CD4-positive, alpha-beta T cell (primary cell): ENCODE measurements around the gene CCDC74A. TPM values are rescaled to one million over a fixed set of nuclear protein-coding genes. Genes with fewer than 3 reads are reported as not detected.

Source experiments
- ATAC-seq: fragments of 200-7000 bp; cut with Tn5 transposase; one replicate; pipeline ENCODE4 v1.10.0; 2022; ENCODE audit warnings: mild to moderate bottlenecking; ENCODE audit not compliant: poor library complexity
- CTCF ChIA-PET: fragments of 350-600 bp; sonication (Branson Sonifier 250); formaldehyde crosslinking; loops from one replicate; lab custom pipeline; 2021; ENCODE audit warnings: antibody characterized with exemption, inconsistent platforms; lab: Charles Lee
- POLR2A ChIA-PET: fragments of 350-600 bp; sonication (Branson Sonifier 250); formaldehyde crosslinking; loops from one replicate; lab custom pipeline; 2021; ENCODE audit warnings: antibody characterized with exemption, inconsistent platforms; lab: Charles Lee
- DNase-seq, 14 experiments: peaks; one replicate each; pipeline ENCODE4 v3.0.0-alpha.2; 2013 to 2020; ENCODE audit warnings: mixed read lengths in 2 of 14
- H3K27ac ChIP-seq, 2 donors: one replicate each; pipeline versions ENCODE4 v1.5.1 to v1.7.0; 2013; ENCODE audit warnings: low read length in 2 of 2, low read depth in 1 of 2, mild to moderate bottlenecking in 1 of 2
- H3K27me3 ChIP-seq, 2 experiments: 1 replicate in 1 of 2; 2 replicates in 1 of 2; pipeline versions ENCODE4 v1.6.1 to v1.7.0; 2013; ENCODE audit warnings: low read length in 2 of 2, control low read depth in 1 of 2, mild to moderate bottlenecking in 1 of 2, moderate library complexity in 1 of 2; ENCODE audit not compliant: insufficient read depth in 2 of 2, control insufficient read depth in 1 of 2
- H3K36me3 ChIP-seq: one replicate; pipeline ENCODE4 v1.6.1; 2013; ENCODE audit warnings: low read length, control low read depth; ENCODE audit not compliant: insufficient read depth
- H3K4me1 ChIP-seq: one replicate; pipeline ENCODE4 v1.6.1; 2013; ENCODE audit warnings: low read length, control low read depth; ENCODE audit not compliant: insufficient read depth
- H3K4me3 ChIP-seq: one replicate; pipeline ENCODE4 v1.5.1; 2013; ENCODE audit warnings: mild to moderate bottlenecking, low read length, moderate library complexity
- H3K9me3 ChIP-seq, 2 experiments: 1 replicate in 1 of 2; 2 replicates in 1 of 2; pipeline versions ENCODE4 v1.6.1 to v1.7.0; 2013; ENCODE audit warnings: low read length in 2 of 2, mild to moderate bottlenecking in 2 of 2, control low read depth in 1 of 2, moderate library complexity in 1 of 2; ENCODE audit not compliant: control insufficient read depth in 1 of 2, insufficient read depth in 1 of 2
- H3K27ac Mint-ChIP-seq: one replicate; pipeline ENCODE4 v1.8.0; 2020; ENCODE audit warnings: mixed read lengths
- H3K27me3 Mint-ChIP-seq: one replicate; pipeline ENCODE4 v1.8.0; 2021; ENCODE audit warnings: mixed read lengths
- H3K36me3 Mint-ChIP-seq: one replicate; pipeline ENCODE4 v1.8.0; 2021; ENCODE audit warnings: low read depth, mixed read lengths
- H3K4me1 Mint-ChIP-seq: one replicate; pipeline ENCODE4 v1.8.0; 2021; ENCODE audit warnings: low read depth, mixed read lengths
- H3K4me3 Mint-ChIP-seq: one replicate; pipeline ENCODE4 v1.8.0; 2020; ENCODE audit warnings: mild to moderate bottlenecking, mixed read lengths
- H3K9me3 Mint-ChIP-seq: one replicate; pipeline ENCODE4 v1.8.0; 2020; ENCODE audit warnings: mixed read lengths
- intact Hi-C, 2 experiments: fragments of 100-400 bp; cut with DNase I in 1 of 2; cut with micrococcal nuclease in 1 of 2; formaldehyde crosslinking; loops; one replicate each; pipeline versions ENCODE4 v1.15.1 to v1.9.0; 2023 to 2025; cut with DNase I, micrococcal nuclease
- total RNA-seq, 174 experiments: library from RNA in 2 of 174; stranded (reverse) in 2 of 174; gene quantifications; one replicate each; pipeline ENCODE4 v1.2.3 and lab custom pipeline; 2021 to 2026
- TF ChIP-seq, protein P1 (sequence below): fragments of 200-600 bp; IDR thresholded peaks from one replicate; pipeline ENCODE4 v1.8.0; 2022; ENCODE audit warnings: antibody characterized with exemption, mild to moderate bottlenecking

The CCDC74A gene
- total RNA-seq, 2 experiments from 2014 or later: 0.50 to 0.60 TPM

DNA sequence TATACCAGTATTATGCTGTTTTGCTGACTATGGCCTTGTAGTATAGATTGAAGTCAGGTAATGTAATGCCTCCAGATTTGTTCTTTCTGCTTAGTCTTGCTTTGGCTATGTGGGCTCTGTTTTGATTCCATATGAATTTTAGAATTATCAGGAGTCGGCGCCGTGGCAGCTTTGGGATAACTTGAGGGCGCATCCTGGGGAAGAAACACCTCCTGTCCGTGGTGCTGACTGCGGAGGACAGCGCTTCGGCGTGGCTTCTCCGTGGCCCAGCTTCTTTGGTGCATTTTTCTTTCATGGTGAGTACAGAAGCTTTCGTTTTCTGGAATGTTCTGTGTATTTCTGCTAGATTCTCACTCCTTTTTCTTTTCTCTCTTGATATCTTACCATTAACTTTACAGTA, 25.2 kb downstream of the CCDC74A start:
- no peak for ATAC-seq

DNA sequence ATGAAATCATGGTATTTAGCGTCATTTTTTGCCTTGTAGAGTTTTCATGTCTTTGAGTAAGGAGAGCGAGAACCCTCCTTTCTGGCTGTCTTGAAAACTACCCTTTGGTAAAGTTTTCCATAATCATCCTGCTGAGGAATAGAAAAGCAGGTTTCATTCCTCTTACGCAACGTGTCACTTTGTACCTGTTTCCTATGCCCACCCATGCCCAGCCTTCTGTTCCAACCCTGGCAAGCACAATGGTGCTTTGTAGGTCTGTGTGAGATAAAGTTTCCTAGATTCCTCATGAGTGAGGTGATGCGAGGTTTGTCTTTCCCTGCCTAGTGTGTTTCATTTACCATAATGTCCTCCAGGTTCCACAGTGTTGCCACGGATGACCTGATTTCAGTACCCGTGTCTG, 29.3 kb downstream of the CCDC74A start:
- TF ChIP-seq, protein P1, sequence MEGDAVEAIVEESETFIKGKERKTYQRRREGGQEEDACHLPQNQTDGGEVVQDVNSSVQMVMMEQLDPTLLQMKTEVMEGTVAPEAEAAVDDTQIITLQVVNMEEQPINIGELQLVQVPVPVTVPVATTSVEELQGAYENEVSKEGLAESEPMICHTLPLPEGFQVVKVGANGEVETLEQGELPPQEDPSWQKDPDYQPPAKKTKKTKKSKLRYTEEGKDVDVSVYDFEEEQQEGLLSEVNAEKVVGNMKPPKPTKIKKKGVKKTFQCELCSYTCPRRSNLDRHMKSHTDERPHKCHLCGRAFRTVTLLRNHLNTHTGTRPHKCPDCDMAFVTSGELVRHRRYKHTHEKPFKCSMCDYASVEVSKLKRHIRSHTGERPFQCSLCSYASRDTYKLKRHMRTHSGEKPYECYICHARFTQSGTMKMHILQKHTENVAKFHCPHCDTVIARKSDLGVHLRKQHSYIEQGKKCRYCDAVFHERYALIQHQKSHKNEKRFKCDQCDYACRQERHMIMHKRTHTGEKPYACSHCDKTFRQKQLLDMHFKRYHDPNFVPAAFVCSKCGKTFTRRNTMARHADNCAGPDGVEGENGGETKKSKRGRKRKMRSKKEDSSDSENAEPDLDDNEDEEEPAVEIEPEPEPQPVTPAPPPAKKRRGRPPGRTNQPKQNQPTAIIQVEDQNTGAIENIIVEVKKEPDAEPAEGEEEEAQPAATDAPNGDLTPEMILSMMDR: no peak
- Histone ChIP-seq H3K9me3 (no peaks in the 10 kb centered on the region), H3K27me3 (peaks cover 2 to 22% of the 10 kb centered on the region in 2 experiments), H3K36me3 (no peaks in the 10 kb centered on the region), H3K27ac (no peak overlapping the region), H3K4me3 (no peak overlapping the region), H3K4me1 (no peaks in the 10 kb centered on the region)
- no peaks in the 10 kb centered on the region for H3K9me3 Mint-ChIP-seq
- intact Hi-C loops: no loop called here
- no peak overlapping the region for H3K4me3 Mint-ChIP-seq
- H3K27me3 Mint-ChIP-seq: peaks cover 71% of the 10 kb centered on the region
- DNase-seq (no peak), ATAC-seq (no peak)
- ChIA-PET POLR2A (no interaction called here), CTCF (no interaction called here)
- H3K4me1 Mint-ChIP-seq: no peaks in the 10 kb centered on the region
- no peak overlapping the region for H3K27ac Mint-ChIP-seq
- no peaks in the 10 kb centered on the region for H3K36me3 Mint-ChIP-seq

More for the DNA sequence above, 25.2 kb downstream of the CCDC74A start:
- no peaks in the 10 kb centered on the region for H3K9me3 Mint-ChIP-seq
- Histone ChIP-seq H3K4me1 (no peaks in the 10 kb centered on the region), H3K27ac (no peak overlapping the region), H3K4me3 (no peak overlapping the region), H3K36me3 (no peaks in the 10 kb centered on the region), H3K27me3 (peaks cover 2 to 19% of the 10 kb centered on the region in 2 experiments), H3K9me3 (no peaks in the 10 kb centered on the region)
- H3K4me3 Mint-ChIP-seq: no peak overlapping the region
- H3K4me1 Mint-ChIP-seq: no peaks in the 10 kb centered on the region
- intact Hi-C loops: no loop called here
- ChIA-PET POLR2A (no interaction called here), CTCF (no interaction called here)
- H3K27me3 Mint-ChIP-seq: peaks cover 65% of the 10 kb centered on the region
- no peaks in the 10 kb centered on the region for H3K36me3 Mint-ChIP-seq
- TF ChIP-seq, protein P1: no peak
- no peak overlapping the region for H3K27ac Mint-ChIP-seq
- no peak for DNase-seq

DNA sequence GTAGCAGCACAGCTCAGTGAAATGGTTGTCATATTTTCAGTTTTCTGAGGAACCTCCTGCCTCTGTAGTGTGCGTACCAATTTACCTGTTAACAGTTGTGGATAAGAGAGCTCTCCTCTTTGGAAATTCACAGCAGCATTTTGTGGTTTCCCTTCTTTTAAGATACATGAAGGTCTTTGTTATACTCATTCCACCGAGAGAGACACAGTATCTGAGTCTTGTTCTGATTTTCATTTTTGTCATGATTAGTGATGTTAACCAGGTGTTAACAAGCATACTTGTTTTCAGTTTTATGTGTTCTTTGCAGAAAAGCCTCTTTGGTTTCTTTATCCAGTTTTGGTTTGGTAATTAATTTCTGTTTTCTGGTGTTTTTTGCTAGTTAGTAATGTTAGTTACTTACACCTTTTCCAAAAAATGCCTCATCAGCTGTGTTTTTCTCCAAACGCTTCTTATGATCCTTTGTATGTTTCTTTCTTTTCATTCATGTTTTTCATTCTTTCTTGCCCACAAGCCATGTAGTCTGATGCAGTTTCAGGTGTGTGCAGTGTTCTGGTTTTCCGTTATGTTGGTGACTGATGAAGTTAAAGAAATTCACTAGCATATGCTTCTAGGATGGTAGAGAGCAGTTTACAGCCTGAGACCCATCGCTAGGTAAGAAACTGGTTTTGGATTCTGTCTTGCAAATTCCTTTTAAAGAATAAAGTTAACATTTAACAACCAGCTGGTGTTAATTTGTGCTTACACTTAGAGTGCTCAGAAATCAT, 30.1 kb downstream of the CCDC74A start:
- Mint-ChIP-seq H3K27ac (no peak overlapping the region), H3K9me3 (no peaks in the 10 kb centered on the region), H3K4me3 (no peak overlapping the region), H3K27me3 (peaks cover 64% of the 10 kb centered on the region), H3K4me1 (no peaks in the 10 kb centered on the region), H3K36me3 (no peaks in the 10 kb centered on the region)
- no peak overlapping the region for H3K27ac ChIP-seq
- TF ChIP-seq, protein P1: no peak
- ChIA-PET POLR2A (no interaction called here), CTCF (no interaction called here)
- no peaks in the 10 kb centered on the region for H3K36me3 ChIP-seq
- no peaks in the 10 kb centered on the region for H3K9me3 ChIP-seq
- peaks cover 2 to 23% of the 10 kb centered on the region in 2 experiments for H3K27me3 ChIP-seq
- ATAC-seq: no peak
- no peak for DNase-seq
- intact Hi-C loops: no loop called here
- H3K4me3 ChIP-seq: no peak overlapping the region
- H3K4me1 ChIP-seq: no peaks in the 10 kb centered on the region
